Globus pallidus (tissue), 1 donor: ENCODE results near the gene ARL8A.
A peak's percentile ranks its signal among the peaks of the same experiment; 100 is the strongest.

Experiments
- DNase-seq: peaks from one replicate; pipeline ENCODE4 v3.0.0-alpha.2; 2015; ENCODE audit warnings: low spot score

Gene ARL8A

GRCh38 chr1:202135221-202135721 lies 9.3 kb downstream of the ARL8A start:
- DNase-seq, result peak; percentile 86

GRCh38 chr1:202134645-202135172 lies 9.8 kb downstream of the ARL8A start:
- DNase-seq, result no peak

- no peak for DNase-seq
Measured at GRCh38 chr1:202133989-202134388, 10.5 kb downstream of the ARL8A start.

GRCh38 chr1:202133496-202133895 lies 11.0 kb downstream of the ARL8A start:
- no peak for DNase-seq

- DNase-seq, result peak; percentile 93
Measured at GRCh38 chr1:202133001-202133400, 11.5 kb downstream of the ARL8A start.

- peak; percentile 68 for DNase-seq
Measured at GRCh38 chr1:202131956-202132821, 12.3 kb downstream of the ARL8A start.

- DNase-seq, result peak; percentile 97
Measured at GRCh38 chr1:202130816-202131522, 13.6 kb downstream of the ARL8A start.

- DNase-seq, result peak; percentile 99
Measured at GRCh38 chr1:202130297-202130721, 14.2 kb downstream of the ARL8A start.

GRCh38 chr1:202129453-202130296 lies 14.9 kb downstream of the ARL8A start:
- DNase-seq, result no peak

- DNase-seq, result no peak
Measured at GRCh38 chr1:202127836-202128622, 16.5 kb downstream of the ARL8A start.

GRCh38 chr1:202127061-202127460 lies 17.5 kb downstream of the ARL8A start:
- DNase-seq, result no peak

GRCh38 chr1:202126426-202126825 lies 18.1 kb downstream of the ARL8A start:
- peak; percentile 83 for DNase-seq

- DNase-seq, result no peak
Measured at GRCh38 chr1:202125611-202126010, 18.9 kb downstream of the ARL8A start.

GRCh38 chr1:202124142-202124541 lies 20.4 kb downstream of the ARL8A start:
- DNase-seq, result peak; percentile 53

GRCh38 chr1:202123336-202123813 lies 21.2 kb downstream of the ARL8A start:
- DNase-seq, result peak; percentile 54

GRCh38 chr1:202122639-202123335 lies 21.8 kb downstream of the ARL8A start, which contains the start of gene GPR37L1:
Gene GPR37L1, plus strand, starts transcription at chr1:202122917. Its CDS starts 47 bp downstream, at chr1:202122964.
- DNase-seq, result peak; percentile 95

GRCh38 chr1:202121006-202121405 lies 23.5 kb downstream of the ARL8A start:
- no peak for DNase-seq

- DNase-seq, result no peak
Measured at GRCh38 chr1:202117898-202118371, 26.6 kb downstream of the ARL8A start.

- DNase-seq, result no peak
Measured at GRCh38 chr1:202116287-202116686, 28.2 kb downstream of the ARL8A start.
